NCI-H748 (cell line): ENCODE results near the gene FLCN.
"Not testable (repeated sequence)": the region's sequence is repeated elsewhere in the genome, so short reads cannot be mapped to it uniquely, and the experiment has no call there.

Experiments
- DNase-seq: peaks from one replicate; lab custom pipeline; 2025; ENCODE audit not compliant: unreplicated experiment; lab: John Stamatoyannopoulos, UW

The FLCN gene

GRCh38 chr17:17214646-17215436 lies 22.1 kb downstream of the FLCN start:
- no peak for DNase-seq

DNA sequence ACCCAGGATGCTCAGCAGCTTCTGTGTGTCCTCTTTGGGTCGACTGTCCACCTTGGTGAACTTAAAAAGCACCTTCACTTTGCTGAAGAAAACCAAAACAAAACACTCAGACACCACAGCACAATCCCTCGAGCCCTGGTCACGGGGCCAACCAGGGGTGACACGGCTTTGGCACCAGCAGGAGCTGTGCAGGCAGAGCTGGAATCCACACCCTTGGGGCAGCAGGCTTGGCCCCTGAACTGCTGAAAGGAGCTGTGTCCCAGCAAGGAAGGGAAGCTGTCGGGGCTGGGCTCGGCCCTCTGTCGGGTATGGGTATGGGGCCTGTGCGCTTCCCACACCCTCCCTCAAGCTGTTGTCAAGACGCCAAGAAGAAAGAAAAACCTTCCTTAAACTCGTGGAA lies 23.2 kb downstream of the FLCN start:
- DNase-seq: no peak

DNA sequence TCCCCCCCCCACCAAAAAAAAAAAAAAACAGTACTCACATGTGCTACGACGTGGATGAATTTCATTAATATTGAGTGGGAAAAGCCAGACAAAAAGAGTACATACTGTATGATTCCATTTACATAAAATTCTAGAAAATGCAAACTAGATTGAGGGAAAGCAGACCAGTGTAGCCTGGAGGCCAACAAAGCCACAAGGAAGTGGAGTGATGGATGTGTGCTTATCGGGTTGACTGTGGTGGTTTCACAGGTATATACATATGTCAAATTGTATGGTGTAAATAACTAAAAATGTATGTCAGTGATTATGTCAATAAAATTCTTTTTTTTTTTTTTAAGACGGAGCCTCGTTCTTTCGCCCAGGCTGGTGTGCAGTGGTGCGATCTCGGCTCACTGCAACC lies 29.0 kb downstream of the FLCN start:
- DNase-seq: no peak

GRCh38 chr17:17206913-17207335 lies 30.0 kb downstream of the FLCN start:
- no peak for DNase-seq

DNA sequence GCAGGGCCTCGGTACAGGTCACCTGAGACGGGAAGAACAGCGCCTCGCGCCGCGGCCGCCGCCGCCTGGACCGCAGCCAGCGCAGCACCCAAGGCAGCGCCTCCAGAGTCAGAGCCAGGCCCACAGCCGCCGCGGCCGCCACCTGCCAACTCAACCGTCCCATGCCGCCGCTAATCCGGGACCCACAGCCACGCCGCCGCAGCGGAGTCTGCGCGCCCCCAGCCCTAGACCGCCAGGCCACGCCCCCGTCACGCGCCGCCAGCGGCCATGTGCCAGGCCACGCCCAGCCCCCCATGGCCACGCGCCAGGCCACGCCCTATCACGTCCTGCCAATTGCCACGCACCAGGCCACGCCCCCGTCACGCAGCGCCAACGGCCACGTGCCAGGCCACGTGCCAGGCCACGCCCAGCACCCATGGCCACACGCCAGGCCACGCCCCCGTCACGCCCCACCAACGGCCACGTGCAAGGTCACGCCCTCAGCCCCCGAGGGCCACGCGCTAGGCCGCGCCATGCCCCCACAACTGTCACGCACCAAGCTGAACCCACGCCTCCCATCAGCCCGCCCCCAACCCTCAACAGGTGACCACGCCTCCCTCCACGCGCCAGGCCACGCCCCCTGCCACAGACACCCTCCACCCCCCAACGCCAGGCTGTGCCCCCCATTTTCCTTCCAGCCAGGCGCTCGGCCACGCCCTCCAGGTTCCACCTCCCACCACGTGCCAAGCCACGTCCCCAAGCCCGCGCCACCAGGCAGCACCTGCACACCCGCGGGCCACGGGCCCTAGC lies 30.6 kb downstream of the FLCN start, which contains the start of gene PLD6:
Gene PLD6, minus strand, starts transcription at position 210 of the 789 bp plus-strand sequence. Its CDS starts 47 bp downstream, at position 163.
- peak; percentile 85 for DNase-seq

DNA sequence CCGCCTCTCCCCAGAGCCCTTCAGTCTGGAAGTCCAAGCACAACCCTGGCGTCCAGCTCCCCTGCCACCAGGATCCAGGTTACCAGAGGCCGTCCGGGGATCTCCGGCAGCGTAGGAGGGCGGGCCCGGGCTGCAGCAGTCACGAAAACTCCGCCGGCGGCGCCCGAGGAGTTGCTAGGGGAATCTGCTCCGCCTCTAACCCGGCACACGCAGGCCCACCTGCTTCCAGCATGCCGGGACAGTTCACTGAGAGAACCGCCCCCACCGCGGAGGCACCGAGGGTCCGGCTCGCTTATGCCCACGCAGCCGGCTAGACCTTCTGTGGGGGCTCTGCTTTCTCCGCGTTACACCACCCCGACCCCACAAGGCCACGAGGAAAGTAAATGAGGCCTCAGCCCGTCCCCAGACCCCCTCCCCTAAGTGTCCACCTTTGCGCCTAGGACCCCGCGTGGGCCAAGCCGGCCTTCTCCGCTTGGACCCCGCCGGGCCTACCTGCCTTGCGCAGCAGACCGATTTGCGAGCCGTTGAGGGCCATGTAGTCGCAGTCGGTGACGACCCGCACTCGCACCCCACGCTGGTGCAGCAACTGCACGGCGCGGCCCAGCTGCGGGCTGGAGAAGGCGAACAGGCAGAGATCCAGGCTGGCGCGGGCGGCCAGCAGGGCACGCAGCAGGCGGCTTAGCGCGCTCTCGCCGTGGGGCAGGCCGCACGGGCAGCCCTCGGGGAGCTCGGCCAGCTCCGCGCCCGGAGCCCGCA lies 31.4 kb downstream of the FLCN start:
- DNase-seq: peak; percentile 71

GRCh38 chr17:17204635-17205231 lies 32.2 kb downstream of the FLCN start:
- DNase-seq: no peak

DNA sequence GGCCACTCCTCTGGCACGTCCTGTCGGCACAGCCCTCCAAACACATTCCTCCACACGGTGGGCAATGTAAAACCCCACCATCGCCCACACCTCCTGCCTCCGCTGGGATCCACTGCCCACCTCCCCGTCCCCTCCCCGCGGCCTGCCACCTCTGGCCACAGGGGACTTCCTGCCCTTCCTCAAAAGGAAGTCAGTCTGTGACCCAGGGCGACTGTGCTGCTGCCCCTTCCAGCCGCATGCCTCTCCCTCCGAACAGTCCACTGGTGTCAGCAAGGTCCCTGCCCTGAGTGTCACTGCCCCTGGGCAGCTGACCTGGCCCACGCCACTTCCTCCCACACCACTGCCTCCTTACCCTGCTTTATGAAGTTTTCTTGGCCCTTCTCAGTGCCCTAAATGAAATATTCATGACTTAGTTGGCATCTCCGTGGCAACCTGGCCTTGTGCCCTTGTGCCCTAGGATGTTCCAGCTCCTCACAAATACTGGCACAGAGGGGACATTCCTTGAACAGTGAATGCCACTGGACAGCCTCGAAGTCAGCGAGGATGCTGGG lies 32.9 kb downstream of the FLCN start:
- no peak for DNase-seq

- DNase-seq: no peak
Measured at GRCh38 chr17:17203173-17203730, 33.7 kb downstream of the FLCN start.

DNA sequence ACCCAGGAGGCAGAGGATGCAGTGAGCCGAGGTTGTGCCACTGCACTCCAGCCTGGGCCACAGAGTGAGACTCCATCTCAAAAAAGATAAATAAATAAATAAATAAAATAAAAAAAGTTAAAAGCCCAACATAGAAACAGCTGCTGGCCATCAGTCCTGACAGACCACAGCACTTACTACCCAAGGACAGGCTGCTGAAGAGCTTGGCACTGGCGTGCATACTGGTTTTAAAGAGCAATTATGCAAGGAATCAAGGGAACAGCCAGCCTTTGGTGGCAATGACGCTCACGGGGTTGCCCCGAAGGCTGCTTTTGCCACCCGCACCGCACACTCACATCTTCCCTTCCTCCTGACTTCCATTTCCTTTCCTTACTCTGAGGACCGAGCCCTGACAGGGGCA lies 35.1 kb downstream of the FLCN start:
- DNase-seq: no peak

DNA sequence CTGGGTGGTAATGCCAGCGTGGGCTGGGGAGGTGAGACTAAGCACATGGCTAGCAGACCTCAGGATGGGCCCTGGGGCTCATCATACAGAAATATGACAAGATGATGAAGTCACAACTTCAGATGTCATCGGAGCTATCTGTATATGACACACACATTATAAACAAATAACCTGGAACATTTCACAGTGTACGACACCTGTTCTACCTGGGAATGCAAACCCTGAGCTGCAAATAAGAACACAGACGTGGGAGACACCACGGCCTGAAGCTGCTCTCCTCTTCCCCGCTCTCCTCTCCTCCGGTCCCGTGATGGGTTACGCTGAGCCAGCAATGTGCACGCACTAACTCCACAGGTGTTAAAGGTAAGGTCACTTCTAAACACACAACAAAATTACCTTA lies 35.7 kb downstream of the FLCN start:
- DNase-seq: no peak

DNA sequence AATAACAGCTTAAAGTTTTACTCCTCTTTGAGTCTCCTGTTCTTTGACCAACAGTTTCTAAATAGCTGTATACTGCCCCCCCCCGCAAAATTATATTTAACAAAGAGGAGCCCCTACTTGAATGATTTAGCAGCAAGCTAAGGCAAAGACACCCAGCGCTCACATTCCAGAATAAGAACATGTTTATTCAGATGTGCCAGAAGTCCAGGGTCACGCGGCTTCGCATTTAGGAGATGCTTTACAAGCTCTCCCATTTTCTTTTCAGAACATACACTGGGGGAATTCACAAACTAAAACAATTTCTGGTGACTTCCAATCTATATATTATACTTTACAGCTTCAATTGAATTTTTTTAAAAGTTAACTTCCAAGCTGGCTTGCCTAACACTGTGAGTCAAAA lies 36.1 kb downstream of the FLCN start:
- DNase-seq: no peak

GRCh38 chr17:17200311-17200710 lies 36.7 kb downstream of the FLCN start:
- no peak for DNase-seq

- no peak for DNase-seq
Measured at GRCh38 chr17:17198281-17198680, 38.7 kb downstream of the FLCN start.

DNA sequence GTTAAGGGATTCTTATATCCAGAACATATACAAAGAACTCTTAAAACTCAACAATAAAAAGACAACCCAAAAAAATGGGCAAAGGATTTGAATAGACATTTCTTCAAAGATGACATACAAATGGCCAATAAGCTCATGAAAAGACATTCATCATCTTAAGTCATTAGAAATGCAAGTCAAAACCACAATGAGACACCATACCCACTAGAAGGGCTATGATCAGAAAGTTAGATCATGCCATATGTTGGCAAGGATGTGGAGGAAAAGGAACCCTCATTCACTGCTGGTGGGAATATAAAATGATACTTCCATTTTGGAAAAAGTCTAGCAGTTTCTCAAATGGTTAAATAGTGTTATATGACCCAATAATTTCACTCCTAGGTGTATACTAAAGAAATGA lies 40.2 kb downstream of the FLCN start:
- DNase-seq: no peak

- not testable (repeated sequence) for DNase-seq
Measured at GRCh38 chr17:17195466-17195865, 41.5 kb downstream of the FLCN start.

GRCh38 chr17:17191961-17192381 lies 45.0 kb downstream of the FLCN start:
- peak; percentile 17 for DNase-seq

DNA sequence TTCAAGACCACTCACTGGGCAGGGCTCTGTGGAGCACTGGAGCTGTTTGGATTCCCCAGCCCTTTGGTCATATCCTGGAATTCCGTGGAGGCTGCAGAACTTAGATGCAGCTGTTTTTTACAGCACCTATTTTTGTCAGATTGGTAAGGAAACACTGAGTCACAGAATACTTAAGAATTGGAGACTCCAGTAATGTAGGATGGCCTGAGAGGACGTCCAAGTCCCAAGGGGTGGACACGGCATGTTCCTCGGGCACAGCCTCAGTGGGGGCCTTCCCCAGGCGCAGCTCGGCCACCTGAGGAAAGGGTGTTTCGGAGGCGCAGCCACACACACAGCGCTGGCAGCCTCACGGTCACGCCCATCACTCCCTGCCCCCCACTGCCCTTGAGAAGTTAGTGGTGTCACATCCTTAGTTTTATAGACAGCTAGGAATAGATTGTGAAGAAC lies 45.6 kb downstream of the FLCN start:
- no peak for DNase-seq

DNA sequence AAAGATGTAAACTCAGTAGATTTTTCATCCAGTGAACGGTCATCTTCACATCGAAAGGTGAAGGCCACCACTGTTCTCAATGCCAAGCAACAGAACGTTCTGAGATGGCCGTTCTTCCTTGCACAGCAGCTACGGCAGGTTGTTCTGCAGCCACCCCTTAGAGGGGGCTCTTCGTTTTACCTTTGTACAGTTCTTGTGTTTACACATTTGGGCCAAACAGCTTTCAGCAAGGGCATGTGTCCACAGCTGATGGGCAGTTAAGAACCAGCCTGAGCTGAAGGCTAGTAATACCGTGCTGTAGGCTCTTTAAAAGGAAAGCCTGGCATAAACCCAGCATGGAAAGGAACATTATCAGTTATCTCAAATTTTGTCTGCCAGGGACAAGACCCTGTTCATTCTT lies 46.8 kb downstream of the FLCN start:
- no peak for DNase-seq

DNA sequence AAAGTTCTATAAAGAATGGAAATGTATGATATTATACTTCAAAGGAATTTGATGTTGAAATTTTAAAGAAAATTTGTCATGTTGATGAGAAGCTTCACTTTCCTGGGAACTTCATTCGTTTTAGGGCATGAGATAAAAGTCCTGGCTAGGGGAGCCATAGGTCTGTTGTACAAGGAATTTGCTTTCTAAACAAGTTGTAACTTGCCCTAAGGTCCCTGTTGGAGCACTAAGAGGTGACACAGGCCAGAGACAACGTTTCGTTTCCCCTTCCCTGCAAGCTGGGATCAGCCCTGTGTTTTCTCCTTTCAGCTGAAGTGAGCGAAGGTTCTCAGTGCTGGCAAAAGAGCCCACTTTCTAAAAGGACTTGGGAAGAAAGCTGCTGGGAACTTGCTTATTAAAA lies 47.4 kb downstream of the FLCN start:
- no peak for DNase-seq
